H1 (cell line): ENCODE data around the gene RCSD1. TPM values are rescaled to one million over a fixed set of nuclear protein-coding genes. Genes with fewer than 3 reads are reported as not detected.

Experiments used
- CTCF ChIA-PET: fragments of 300-600 bp; sonication (Branson Sonifier 250); formaldehyde crosslinking; loops from one replicate; lab custom pipeline; 2021; ENCODE audit not compliant: partially characterized antibody; lab: Charles Lee
- POLR2A ChIA-PET: fragments of 300-600 bp; sonication (Branson Sonifier 250); formaldehyde crosslinking; loops from one replicate; lab custom pipeline; 2021; ENCODE audit warnings: inconsistent platforms; ENCODE audit not compliant: partially characterized antibody; lab: Charles Lee
- DNase-seq, 2 experiments: peaks; one replicate each; pipeline versions ENCODE4 v3.0.0 to v3.0.0-alpha.2; 2010 to 2022; ENCODE audit warnings: low spot score in 2 of 2, low read depth in 1 of 2, mixed read lengths in 1 of 2
- FAIRE-seq: peaks from 2 replicates; lab custom pipeline; 2011; peaks lifted over from hg19 to GRCh38; lab: Jason Lieb, UNC
- H2AFZ ChIP-seq: 2 replicates; pipeline ENCODE4 v1.8.1; 2012; ENCODE audit warnings: low read length, inconsistent platforms
- H2AK5ac ChIP-seq: 2 replicates; pipeline ENCODE4 v1.6.1; 2013; ENCODE audit warnings: low read depth, low read length
- H2BK120ac ChIP-seq: replicated peaks from 2 replicates; pipeline ENCODE3; 2013; ENCODE audit warnings: low read depth, low read length, inconsistent platforms
- H2BK12ac ChIP-seq: 2 replicates; pipeline ENCODE4 v1.6.1; 2013; ENCODE audit warnings: low read depth, low read length
- H2BK15ac ChIP-seq: 2 replicates; pipeline ENCODE4 v1.6.1; 2013; ENCODE audit warnings: low read length
- H2BK20ac ChIP-seq: 2 replicates; pipeline ENCODE4 v1.6.1; 2013; ENCODE audit warnings: low read length
- H2BK5ac ChIP-seq: 2 replicates; pipeline ENCODE4 v1.6.1; 2013; ENCODE audit warnings: low read depth, low read length
- H3K14ac ChIP-seq: 2 replicates; pipeline ENCODE4 v1.6.1; 2013; ENCODE audit warnings: inconsistent platforms; ENCODE audit not compliant: insufficient read length
- H3K18ac ChIP-seq: 2 replicates; pipeline ENCODE4 v1.6.1; 2013; ENCODE audit warnings: low read length; ENCODE audit errors: extremely low read depth
- H3K23ac ChIP-seq: 2 replicates; pipeline ENCODE4 v1.6.1; 2013; ENCODE audit warnings: inconsistent platforms; ENCODE audit not compliant: insufficient read length
- H3K23me2 ChIP-seq: 2 replicates; pipeline ENCODE4 v1.6.1; 2013; ENCODE audit warnings: low read depth, low read length
- H3K27ac ChIP-seq: 2 replicates; pipeline ENCODE4 v1.6.1; 2011; ENCODE audit warnings: low read depth, low read length, inconsistent platforms
- H3K27me3 ChIP-seq, 4 experiments: replicated peaks in 1 of 4; 1 replicate in 1 of 4; 2 replicates in 3 of 4; pipeline versions ENCODE4 v1.6.1 to v1.8.1; 2011 to 2013; ENCODE audit warnings: low read length in 3 of 4, mild to moderate bottlenecking in 3 of 4, inconsistent platforms in 2 of 4, mixed read lengths in 2 of 4, moderate library complexity in 1 of 4; ENCODE audit not compliant: control insufficient read depth in 3 of 4, insufficient read depth in 3 of 4; ENCODE audit errors: extremely low read depth in 1 of 4
- H3K36me3 ChIP-seq, 4 experiments: 2 replicates each; pipeline versions ENCODE4 v1.6.1 to v1.8.1; 2011 to 2013; ENCODE audit warnings: mild to moderate bottlenecking in 4 of 4, low read length in 3 of 4, moderate library complexity in 2 of 4, control low read depth in 1 of 4, inconsistent platforms in 1 of 4; ENCODE audit not compliant: insufficient read depth in 4 of 4, control insufficient read depth in 2 of 4
- H3K4ac ChIP-seq: replicated peaks from 2 replicates; pipeline ENCODE3; 2013; ENCODE audit warnings: low read length, low read depth, mixed read lengths, inconsistent platforms; ENCODE audit not compliant: insufficient read length
- H3K4me1 ChIP-seq, 4 experiments: replicated peaks in 1 of 4; 1 replicate in 1 of 4; 2 replicates in 3 of 4; pipeline versions ENCODE4 v1.6.1 to v1.8.1; 2011 to 2013; ENCODE audit warnings: low read length in 3 of 4, inconsistent platforms in 2 of 4, mixed read lengths in 1 of 4; ENCODE audit not compliant: insufficient read depth in 4 of 4, control insufficient read depth in 3 of 4
- H3K4me2 ChIP-seq, 2 experiments: 2 replicates each; pipeline versions ENCODE4 v1.6.1 to v1.8.1; 2011 to 2013; ENCODE audit warnings: low read depth in 2 of 2, low read length in 2 of 2, control low read depth in 1 of 2, inconsistent platforms in 1 of 2, mild to moderate bottlenecking in 1 of 2; ENCODE audit not compliant: insufficient read depth in 1 of 2
- H3K4me3 ChIP-seq, 4 experiments: fragments of 200-600, 300-600 bp in 1 of 4; sonication (generic), shearing (Covaris generic), sonication (Bioruptor Twin) in 1 of 4; 2 replicates each; pipeline versions ENCODE4 v1.5.1 to v1.8.1; 2011 to 2016; ENCODE audit warnings: low read length in 4 of 4, low read depth in 3 of 4, control low read depth in 2 of 4, inconsistent platforms in 2 of 4, mild to moderate bottlenecking in 2 of 4, mixed read lengths in 1 of 4, moderate library complexity in 1 of 4; ENCODE audit not compliant: insufficient read depth in 2 of 4; ENCODE audit errors: extremely low read depth in 1 of 4
- H3K56ac ChIP-seq: replicated peaks from 2 replicates; pipeline ENCODE3; 2013; ENCODE audit warnings: low read depth, mild to moderate bottlenecking, mixed read lengths, low read length, inconsistent platforms; ENCODE audit not compliant: insufficient read length
- H3K79me1 ChIP-seq: 2 replicates; pipeline ENCODE4 v1.6.1; 2013; ENCODE audit warnings: low read depth, low read length, control low read depth
- H3K79me2 ChIP-seq, 2 experiments: 2 replicates each; pipeline versions ENCODE4 v1.6.1 to v1.8.1; 2012 to 2013; ENCODE audit warnings: low read length in 2 of 2, mild to moderate bottlenecking in 2 of 2, inconsistent platforms in 1 of 2; ENCODE audit not compliant: insufficient read depth in 2 of 2, control insufficient read depth in 1 of 2
- H3K9ac ChIP-seq, 4 experiments: replicated peaks in 1 of 4; 1 replicate in 1 of 4; 2 replicates in 3 of 4; pipeline versions ENCODE4 v1.6.1 to v1.8.1; 2011 to 2013; ENCODE audit warnings: low read depth in 3 of 4, low read length in 3 of 4, control low read depth in 2 of 4, mild to moderate bottlenecking in 2 of 4, moderate library complexity in 2 of 4, inconsistent platforms in 1 of 4; ENCODE audit errors: extremely low read depth in 1 of 4
- H3K9me3 ChIP-seq, 2 experiments: 2 replicates each; pipeline versions ENCODE4 v1.6.1 to v1.8.1; 2012 to 2013; ENCODE audit warnings: mild to moderate bottlenecking in 2 of 2, moderate library complexity in 2 of 2, control low read depth in 1 of 2, inconsistent platforms in 1 of 2, low read depth in 1 of 2, low read length in 1 of 2, mixed read lengths in 1 of 2; ENCODE audit not compliant: insufficient read depth in 2 of 2
- H4K20me1 ChIP-seq, 2 experiments: replicated peaks in 1 of 2; 2 replicates each; pipeline versions ENCODE3 to v1.8.1; 2011 to 2013; ENCODE audit warnings: inconsistent platforms in 2 of 2, low read length in 2 of 2, mild to moderate bottlenecking in 1 of 2; ENCODE audit not compliant: insufficient read depth in 2 of 2, control insufficient read depth in 1 of 2
- H4K5ac ChIP-seq: 2 replicates; pipeline ENCODE4 v1.6.1; 2013; ENCODE audit warnings: low read length, low read depth, mixed read lengths, inconsistent platforms; ENCODE audit not compliant: insufficient read length
- H4K8ac ChIP-seq: 2 replicates; pipeline ENCODE4 v1.8.0; 2013; ENCODE audit warnings: mild to moderate bottlenecking, moderate library complexity, low read length, inconsistent platforms; ENCODE audit not compliant: insufficient read depth; ENCODE audit errors: extremely low read depth
- H4K91ac ChIP-seq: replicated peaks from 2 replicates; pipeline ENCODE3; 2013; ENCODE audit warnings: low read length, mixed read lengths, inconsistent platforms; ENCODE audit not compliant: insufficient read length
- GABPA ChIP-seq: IDR thresholded peaks from 2 replicates; pipeline ENCODE4 v1.6.1; 2011; ENCODE audit warnings: mild to moderate bottlenecking, low read length, moderate library complexity, borderline replicate concordance; ENCODE audit not compliant: insufficient read depth
- SIRT6 ChIP-seq: IDR thresholded peaks from one replicate; pipeline ENCODE4 v1.7.1; 2012; ENCODE audit warnings: low read length, inconsistent platforms
- WGBS, 2 experiments: shearing (Covaris generic) in 1 of 2; methylation state at CpG; one replicate each; pipeline versions ENCODE4 v1.1.6 to v1.1.7; 2013 to 2015; ENCODE audit warnings: low lambda C conversion rate in 2 of 2, mixed read lengths in 2 of 2, inconsistent platforms in 1 of 2, low coverage in 1 of 2, missing lambda C conversion rate in 1 of 2; ENCODE audit not compliant: insufficient replicate concordance in 2 of 2, insufficient coverage in 1 of 2, insufficient read length in 1 of 2; ENCODE audit errors: extremely low coverage in 1 of 2, missing lambda C conversion rate in 1 of 2; 5-methylcytosine and 5-hydroxymethylcytosine counted together
- polyA plus RNA-seq, 7 experiments: library from polyadenylated mRNA; depleted of rRNA in 3 of 7; stranded (reverse) in 5 of 7; unstranded in 2 of 7; fragments of >200 nt in 5 of 7; fragments of 200-250 nt in 2 of 7; gene quantifications; 1 replicate in 5 of 7; 2 replicates in 1 of 7; 4 replicates in 1 of 7; pipeline versions ENCODE4 v1.2.1 to v1.2.3, GENCODE V29; 2011 to 2013; ENCODE audit warnings: missing spikeins in 2 of 7, mixed read lengths in 2 of 7
- total RNA-seq: library from RNA; stranded (reverse); fragmentation: NEBNext Ultra II Directional; extraction: Animal tissue kit (Norgen Biotek cat#: 25700); gene quantifications from 2 replicates; pipeline ENCODE4 v1.2.1, GENCODE V29; 2021

RCSD1 gene
- total and polyA plus RNA-seq, 2 of the 8 experiments (the other 6 are each of a cell fraction or from before 2014, with no cell fraction given): 0.47 to 0.69 TPM

GRCh38 chr1:167728818-167729410 is 98.9 kb downstream of the RCSD1 start:
- Histone ChIP-seq H3K9ac (no peak overlapping the region), H3K4me1 (peaks cover 0 to 2% (median 1%) of the 10 kb centered on the region in 4 experiments; a peak in 1 of 7 replicates), H3K23ac (no peak overlapping the region), H3K18ac (no peak overlapping the region), H3K4me2 (no peak overlapping the region), H3K79me1 (peaks cover 12% of the 10 kb centered on the region), H4K8ac (no peak overlapping the region), H2BK20ac (no peak overlapping the region), H3K27ac (no peak overlapping the region), H2BK15ac (no peak overlapping the region), H3K9me3 (no peaks in the 10 kb centered on the region), H3K27me3 (no peaks in the 10 kb centered on the region), H3K4me3 (no peak overlapping the region), H4K5ac (no peak overlapping the region), H2AFZ (no peak overlapping the region), H4K91ac (no peak overlapping the region), H2BK5ac (no peak overlapping the region), H3K79me2 (peaks cover 3 to 82% of the 10 kb centered on the region in 2 experiments; a peak in 2 of 4 replicates), H3K4ac (no peak overlapping the region), H2BK12ac (no peak overlapping the region), H4K20me1 (peaks cover 7 to 20% of the 10 kb centered on the region in 2 experiments), H3K14ac (no peak overlapping the region), H3K23me2 (no peaks in the 10 kb centered on the region)
- no peak for DNase-seq
- 91% methylated on average over 8 of the region's 8 CpGs; no CpG with 5 or more reads in 1 of the 2 experiments for WGBS, 2 experiments
- POLR2A ChIA-PET: interaction anchor here (0.6 to 1.4 kb wide), 2 partner anchors 15 to 450 kb away, joined by 4 read pairs; partner anchors contain the start of gene TIPRL
- TF ChIP-seq GABPA (no peak), SIRT6 (no peak)
- TF ChIP-seq, all 59 proteins: peak for 0
- Histone ChIP-seq H3K36me3 (peaks cover 0 to 13% (median 4%) of the 10 kb centered on the region in 4 experiments; a peak in 4 of 8 replicates), H2BK120ac (no peak overlapping the region), H2AK5ac (no peak overlapping the region), H3K56ac (no peak overlapping the region)
- CTCF ChIA-PET: interaction anchor here (0.7 to 1.2 kb wide), 2 partner anchors 353 to 401 kb away, joined by 4 to 6 read pairs; no protein-coding TSS in a partner anchor
- FAIRE-seq: no peak
